HEK293 (cell line): ENCODE measurements around the gene DCAF5.

Source experiments
- CTCF ChIA-PET: fragments of 350-600 bp; formaldehyde crosslinking; extraction: SDS; loops from one replicate; lab custom pipeline; 2021; ENCODE audit warnings: antibody characterized with exemption; lab: Yijun Ruan, JAX
- POLR2A ChIA-PET: fragments of 300-600 bp; formaldehyde crosslinking; extraction: SDS; loops from one replicate; lab custom pipeline; 2020; ENCODE audit warnings: antibody characterized with exemption, inconsistent platforms; lab: Yijun Ruan, JAX
- H3K27ac ChIP-seq: fragments of 200-500 bp; sonication (Bioruptor generic); 2 replicates; pipeline ENCODE4 v1.5.1; 2014; ENCODE audit warnings: low read depth, low read length, control low read depth, inconsistent platforms; ENCODE audit errors: extremely low read depth
- H3K36me3 ChIP-seq, 2 experiments: fragments of 200-500 bp in 1 of 2; sonication (Bioruptor generic) in 1 of 2; 1 replicate in 1 of 2; 2 replicates in 1 of 2; pipeline ENCODE4 v1.5.1; 2014 to 2017; ENCODE audit warnings: inconsistent platforms in 2 of 2, low read length in 2 of 2; ENCODE audit not compliant: control insufficient read depth in 2 of 2, insufficient read depth in 1 of 2
- H3K4me1 ChIP-seq: fragments of 200-500 bp; sonication (Bioruptor generic); 2 replicates; pipeline ENCODE4 v1.5.1; 2014; ENCODE audit warnings: mild to moderate bottlenecking, low read length, inconsistent platforms; ENCODE audit not compliant: control insufficient read depth, insufficient read depth
- H3K4me3 ChIP-seq: 2 replicates; pipeline ENCODE4 v1.5.1; 2011; ENCODE audit warnings: low read depth, mild to moderate bottlenecking, control low read depth, low read length, moderate library complexity
- H3K9me3 ChIP-seq: fragments of 200-500 bp; sonication (Bioruptor generic); 2 replicates; pipeline ENCODE4 v1.5.1; 2014; ENCODE audit warnings: low read depth, low read length, inconsistent platforms; ENCODE audit not compliant: control insufficient read depth, insufficient read depth
- BCL11A ChIP-seq: fragments of 450-650 bp; formaldehyde crosslinking; IDR thresholded peaks from 2 replicates; pipeline ENCODE4 v1.5.1; 2016; ENCODE audit warnings: low read depth, missing biosample characterization, missing genetic modification characterization
- CTCF ChIP-seq: fragments of 450-650 bp; formaldehyde crosslinking; IDR thresholded peaks from 2 replicates; pipeline ENCODE4 v1.5.1; 2016; ENCODE audit warnings: missing biosample characterization, missing genetic modification characterization
- GFI1B ChIP-seq: fragments of 450-650 bp; formaldehyde crosslinking; IDR thresholded peaks from 2 replicates; pipeline ENCODE4 v1.5.1; 2016; ENCODE audit warnings: missing biosample characterization, missing genetic modification characterization
- GLIS1 ChIP-seq: fragments of 450-650 bp; formaldehyde crosslinking; IDR thresholded peaks from 2 replicates; pipeline ENCODE4 v1.5.1; 2016; ENCODE audit warnings: missing biosample characterization, missing genetic modification characterization
- IKZF3 ChIP-seq: fragments of 450-650 bp; IDR thresholded peaks from 2 replicates; pipeline ENCODE4 v1.5.0; 2018; ENCODE audit warnings: missing biosample characterization, mild to moderate bottlenecking, missing genetic modification characterization, moderate library complexity
- KLF8 ChIP-seq: fragments of 450-650 bp; formaldehyde crosslinking; IDR thresholded peaks from 2 replicates; pipeline ENCODE4 v1.5.1; 2016; ENCODE audit warnings: missing biosample characterization, missing genetic modification characterization
- PRDM2 ChIP-seq: fragments of 450-650 bp; formaldehyde crosslinking; IDR thresholded peaks from 2 replicates; pipeline ENCODE4 v1.5.1; 2016; ENCODE audit warnings: missing biosample characterization, missing genetic modification characterization, borderline replicate concordance
- RBAK ChIP-seq: fragments of 450-650 bp; formaldehyde crosslinking; IDR thresholded peaks from 2 replicates; pipeline ENCODE4 v1.5.1; 2016; ENCODE audit warnings: missing biosample characterization, missing genetic modification characterization
- SP3 ChIP-seq: fragments of 450-650 bp; formaldehyde crosslinking; IDR thresholded peaks from 2 replicates; pipeline ENCODE4 v1.5.1; 2016; ENCODE audit warnings: missing biosample characterization, missing genetic modification characterization
- ZBTB21 ChIP-seq: fragments of 450-650 bp; formaldehyde crosslinking; IDR thresholded peaks from 2 replicates; pipeline ENCODE4 v1.5.1; 2017; ENCODE audit warnings: missing biosample characterization, missing genetic modification characterization
- ZNF18 ChIP-seq: fragments of 450-650 bp; formaldehyde crosslinking; IDR thresholded peaks from 2 replicates; pipeline ENCODE4 v1.5.1; 2016; ENCODE audit warnings: missing biosample characterization, missing genetic modification characterization
- ZNF335 ChIP-seq: fragments of 450-650 bp; formaldehyde crosslinking; conservative IDR thresholded peaks from 2 replicates; pipeline ENCODE4 v1.5.1; 2016; ENCODE audit warnings: missing biosample characterization, missing genetic modification characterization
- ZNF362 ChIP-seq: fragments of 450-650 bp; formaldehyde crosslinking; IDR thresholded peaks from 2 replicates; pipeline ENCODE4 v1.5.1; 2016; ENCODE audit warnings: missing biosample characterization, missing genetic modification characterization
- ZNF510 ChIP-seq: fragments of 450-650 bp; formaldehyde crosslinking; IDR thresholded peaks from 2 replicates; pipeline ENCODE4 v1.5.1; 2018; ENCODE audit warnings: mild to moderate bottlenecking, missing genetic modification characterization, missing biosample characterization; ENCODE audit not compliant: insufficient replicate concordance
- ZNF514 ChIP-seq: fragments of 450-650 bp; formaldehyde crosslinking; IDR thresholded peaks from 2 replicates; pipeline ENCODE4 v1.5.1; 2016; ENCODE audit warnings: missing biosample characterization, missing genetic modification characterization
- ZNF548 ChIP-seq: fragments of 450-650 bp; formaldehyde crosslinking; IDR thresholded peaks from 2 replicates; pipeline ENCODE4 v1.5.1; 2016; ENCODE audit warnings: missing biosample characterization, missing genetic modification characterization
- ZNF580 ChIP-seq: fragments of 450-650 bp; formaldehyde crosslinking; IDR thresholded peaks from 2 replicates; pipeline ENCODE4 v1.5.1; 2016; ENCODE audit warnings: missing biosample characterization, missing genetic modification characterization
- ZNF585B ChIP-seq: fragments of 450-650 bp; formaldehyde crosslinking; IDR thresholded peaks from 2 replicates; pipeline ENCODE4 v1.5.1; 2016; ENCODE audit warnings: missing biosample characterization, missing genetic modification characterization
- ZNF600 ChIP-seq: fragments of 450-650 bp; formaldehyde crosslinking; IDR thresholded peaks from 2 replicates; pipeline ENCODE4 v1.5.1; 2016; ENCODE audit warnings: missing biosample characterization, missing genetic modification characterization
- ZNF610 ChIP-seq: fragments of 450-650 bp; formaldehyde crosslinking; IDR thresholded peaks from 2 replicates; pipeline ENCODE4 v1.5.1; 2016; ENCODE audit warnings: missing biosample characterization, missing genetic modification characterization, borderline replicate concordance
- ZNF626 ChIP-seq: fragments of 450-650 bp; sonication (Bioruptor Pico); formaldehyde crosslinking; IDR thresholded peaks from 2 replicates; pipeline ENCODE4 v1.5.1; 2018; ENCODE audit warnings: missing biosample characterization, missing genetic modification characterization, inconsistent platforms
- ZNF639 ChIP-seq: fragments of 450-650 bp; formaldehyde crosslinking; IDR thresholded peaks from 2 replicates; pipeline ENCODE4 v1.5.1; 2016; ENCODE audit warnings: missing biosample characterization, missing genetic modification characterization

Gene DCAF5

GRCh38 chr14:69106451-69106850, 46.5 kb downstream of the DCAF5 start:
- no peaks in the 10 kb centered on the region for H3K9me3 ChIP-seq
- H3K27ac ChIP-seq = no peak overlapping the region
- TF ChIP-seq ZNF514 (tag by site-specific recombination) (no peak), BCL11A (no peak), ZNF18 (tag by site-specific recombination) (no peak), ZNF610 (tag by site-specific recombination) (no peak), ZNF510 (tag by site-specific recombination) (no peak), PRDM2 (no peak), RBAK (tag by site-specific recombination) (no peak), ZNF600 (tag by site-specific recombination) (no peak), IKZF3 (no peak), ZBTB21 (no peak), ZNF548 (tag by site-specific recombination) (no peak), SP3 (tag by site-specific recombination) (no peak)
- peaks cover 5% of the 10 kb centered on the region; the same call in 1 of the 2 replicates for H3K4me1 ChIP-seq
- POLR2A ChIA-PET = no interaction called here
- no peak overlapping the region for H3K4me3 ChIP-seq
- peaks cover 21 to 30% of the 10 kb centered on the region in 2 experiments for H3K36me3 ChIP-seq
- CTCF ChIA-PET = interaction anchor here (0.9 to 4.9 kb wide), 22 partner anchors 9 to 281 kb away, joined by 3 to 98 read pairs (median 6); no protein-coding TSS in a partner anchor

- H3K9me3 ChIP-seq = no peaks in the 10 kb centered on the region
- H3K4me3 ChIP-seq = no peak overlapping the region
- ChIA-PET POLR2A (no interaction called here), CTCF (interaction anchor here (0.9 to 4.9 kb wide), 4 partner anchors 16 to 261 kb away, joined by 4 to 98 read pairs (median 40); no protein-coding TSS in a partner anchor)
- H3K4me1 ChIP-seq = peaks cover 5% of the 10 kb centered on the region; the same call in 1 of the 2 replicates
- H3K27ac ChIP-seq = no peak overlapping the region
- peaks cover 15 to 26% of the 10 kb centered on the region in 2 experiments for H3K36me3 ChIP-seq
- TF ChIP-seq ZNF580 (tag by site-specific recombination) (no peak), ZNF626 (tag by site-specific recombination) (no peak), ZNF335 (no peak), ZNF18 (tag by site-specific recombination) (no peak), GLIS1 (tag by site-specific recombination) (no peak), GFI1B (tag by site-specific recombination) (no peak), CTCF (no peak), ZNF585B (tag by site-specific recombination) (no peak), ZNF639 (tag by site-specific recombination) (no peak), ZNF362 (tag by site-specific recombination) (no peak), KLF8 (no peak)
These were observed 47.6 kb downstream of the DCAF5 start for GRCh38 chr14:69105326-69105725.
